HUDEP-2 (cell line): ENCODE measurements around the gene RALGAPA1.
"Not testable (repeated sequence)": the region's sequence is repeated elsewhere in the genome, so short reads cannot be mapped to it uniquely, and the experiment has no call there.

Source experiments
- DNase-seq, 76 experiments: peaks; one replicate each; lab custom pipeline; 2025; ENCODE audit not compliant: unreplicated experiment in 76 of 76; lab: John Stamatoyannopoulos, UW

RALGAPA1 gene

DNA sequence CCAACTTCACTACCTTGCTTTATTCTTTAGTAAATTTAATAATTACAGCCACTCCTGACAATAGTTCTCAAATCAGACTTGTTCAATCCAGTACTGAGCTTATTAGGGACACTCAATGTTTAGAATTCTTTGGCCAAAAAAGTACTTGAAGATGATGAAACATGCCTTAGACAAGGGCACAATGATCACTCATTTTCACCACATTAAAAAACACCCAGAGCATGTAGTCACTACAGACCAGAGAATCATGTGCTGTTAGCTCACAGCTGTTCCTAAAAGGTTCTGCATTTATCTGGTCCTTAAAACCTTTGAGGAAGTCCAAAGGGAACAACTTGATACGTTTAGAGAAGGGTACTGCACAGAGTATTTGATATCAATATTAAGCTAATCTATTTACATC lies 176.4 kb downstream of the RALGAPA1 start:
- no peak for DNase-seq

DNA sequence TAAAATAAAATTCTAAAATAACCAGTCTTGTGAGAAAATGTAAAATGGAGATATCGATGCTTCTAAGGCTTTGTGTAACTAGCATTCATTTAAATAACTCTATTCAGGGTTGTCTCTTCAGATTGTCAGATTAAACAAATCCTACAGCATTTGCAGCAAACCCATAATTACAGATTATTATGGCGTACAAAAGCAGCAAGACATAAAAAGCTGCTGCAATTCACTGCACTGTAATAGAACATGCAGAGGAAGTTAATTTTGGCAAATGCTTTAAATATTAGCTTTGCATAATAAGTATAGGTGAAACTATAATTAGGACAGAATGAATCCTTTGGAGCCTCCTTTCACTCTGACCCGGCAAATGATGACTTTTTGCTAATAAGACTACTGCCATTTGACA lies 176.8 kb downstream of the RALGAPA1 start:
- no peak for DNase-seq

DNA sequence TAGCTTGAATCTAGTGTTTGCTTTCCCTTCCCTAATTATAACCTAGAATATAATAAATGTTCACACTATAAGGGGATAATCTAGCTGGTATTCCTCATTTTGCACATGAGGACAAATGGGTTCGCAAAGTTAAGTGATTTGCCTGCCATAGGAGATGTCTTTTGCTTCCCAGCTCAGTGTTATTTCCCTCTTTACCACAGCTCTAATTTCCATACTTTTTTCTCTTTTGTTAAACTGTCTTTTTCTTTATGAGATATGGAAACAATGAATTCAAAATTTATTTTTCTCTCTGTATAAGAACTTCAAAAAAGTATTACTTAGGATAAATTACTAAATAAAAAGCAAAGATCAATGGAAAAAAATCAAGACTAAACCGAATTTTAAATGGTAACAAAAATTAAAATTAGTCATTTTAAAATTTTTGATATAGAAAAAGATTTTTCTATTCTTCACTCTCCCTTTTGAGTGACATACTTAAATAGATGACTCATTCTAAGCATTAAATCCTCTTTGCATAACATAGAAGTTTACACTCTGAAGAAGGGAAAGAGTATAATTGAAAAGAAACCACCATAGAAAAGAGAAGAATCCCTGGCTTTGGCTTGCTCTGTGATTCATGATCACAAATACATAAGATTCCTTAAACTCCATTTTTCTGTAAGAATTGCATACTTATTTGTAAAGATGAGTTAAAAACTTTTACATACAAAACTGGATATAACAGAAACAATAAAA lies 177.9 kb downstream of the RALGAPA1 start:
- DNase-seq: no peak

DNA sequence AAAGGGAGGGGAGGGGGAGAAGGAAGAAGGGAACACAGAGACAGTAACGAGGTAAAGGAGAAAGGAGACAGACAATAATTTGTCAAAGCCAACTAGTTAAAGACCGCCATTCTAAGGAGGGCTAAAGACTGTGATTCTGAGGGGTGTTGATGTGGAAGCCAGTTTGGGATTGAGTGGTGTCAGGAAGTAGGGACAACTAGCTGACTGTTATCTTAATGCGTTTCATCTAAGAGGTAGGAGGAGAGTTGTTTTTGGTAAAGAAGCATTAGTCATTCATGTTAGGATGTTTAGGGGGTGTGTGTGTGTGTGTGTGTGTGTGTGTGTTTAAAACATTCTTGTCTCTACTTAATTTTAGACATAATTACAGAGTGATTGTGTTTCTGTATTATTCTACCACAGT lies 180.1 kb downstream of the RALGAPA1 start:
- DNase-seq: no peak

DNA sequence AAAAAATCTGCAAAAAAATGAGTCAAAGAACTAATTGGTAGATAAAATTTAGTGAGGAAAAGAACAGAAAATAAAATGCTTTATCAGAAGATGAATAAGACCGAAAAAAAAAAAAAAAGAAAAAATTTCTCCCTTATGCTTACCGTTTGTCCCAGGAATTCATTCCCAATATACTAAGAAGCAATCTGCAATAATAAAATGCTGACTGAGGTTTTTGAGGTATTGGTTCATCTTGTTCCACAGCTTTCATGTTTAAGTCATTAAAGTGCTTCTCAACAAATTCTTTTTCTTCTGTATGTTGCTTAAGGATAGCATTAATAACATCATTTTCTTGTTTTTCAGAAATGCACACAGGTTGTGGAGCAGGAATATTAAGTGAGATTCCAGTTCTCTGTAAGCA lies 182.1 kb downstream of the RALGAPA1 start:
- not testable (repeated sequence) for DNase-seq

DNA sequence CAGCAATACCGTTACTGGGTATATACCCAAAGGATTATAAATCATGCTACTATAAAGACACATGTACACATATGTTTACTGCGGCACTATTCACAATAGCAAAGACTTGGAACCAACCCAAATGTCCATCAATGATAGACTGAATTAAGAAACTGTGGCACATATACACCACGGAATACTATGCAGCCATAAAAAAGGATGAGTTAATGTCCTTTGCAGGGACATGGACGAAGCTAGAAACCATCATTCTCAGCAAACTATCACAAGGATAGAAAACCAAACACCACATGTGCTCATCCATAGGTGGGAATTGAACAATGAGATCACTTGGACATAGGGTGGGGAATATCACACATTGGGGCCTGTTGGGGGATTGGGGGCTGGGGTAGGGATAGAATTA lies 187.1 kb downstream of the RALGAPA1 start:
- DNase-seq: not testable (repeated sequence)

DNA sequence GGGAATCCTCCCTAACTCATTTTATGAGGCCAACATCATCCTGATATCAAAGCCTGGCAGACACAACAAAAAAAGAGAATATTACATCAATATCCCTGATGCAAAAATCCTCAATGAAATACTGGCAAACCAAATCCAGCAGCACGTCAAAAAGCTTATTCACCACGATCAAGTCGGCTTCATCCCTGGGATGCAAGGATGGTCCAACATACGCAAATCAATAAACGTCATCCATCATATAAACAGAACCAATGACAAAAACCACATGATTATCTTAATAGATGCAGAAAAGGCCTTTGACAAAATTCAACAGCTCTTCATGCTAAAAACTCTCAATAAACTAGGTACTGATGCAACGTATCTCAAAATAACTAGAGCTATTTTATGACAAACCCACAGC lies 189.1 kb downstream of the RALGAPA1 start:
- DNase-seq: not testable (repeated sequence)

DNA sequence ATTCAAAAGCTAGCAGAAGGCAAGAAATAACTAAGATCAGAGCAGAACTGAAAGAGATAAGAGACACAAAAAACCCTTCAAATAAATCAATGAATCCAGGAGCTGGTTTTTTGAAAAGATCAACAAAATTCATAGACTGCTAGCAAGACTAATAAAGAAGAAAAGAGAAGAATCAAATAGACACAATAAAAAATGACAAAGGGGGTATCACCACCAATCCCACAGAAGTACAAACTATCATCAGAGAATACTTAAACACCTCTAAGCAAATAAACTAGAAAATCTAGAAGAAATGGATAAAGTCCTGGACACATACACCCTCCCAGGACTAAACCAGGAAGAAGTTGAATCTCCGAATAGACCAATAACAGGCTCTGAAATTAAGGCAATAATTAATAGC lies 189.6 kb downstream of the RALGAPA1 start:
- DNase-seq: not testable (repeated sequence)

DNA sequence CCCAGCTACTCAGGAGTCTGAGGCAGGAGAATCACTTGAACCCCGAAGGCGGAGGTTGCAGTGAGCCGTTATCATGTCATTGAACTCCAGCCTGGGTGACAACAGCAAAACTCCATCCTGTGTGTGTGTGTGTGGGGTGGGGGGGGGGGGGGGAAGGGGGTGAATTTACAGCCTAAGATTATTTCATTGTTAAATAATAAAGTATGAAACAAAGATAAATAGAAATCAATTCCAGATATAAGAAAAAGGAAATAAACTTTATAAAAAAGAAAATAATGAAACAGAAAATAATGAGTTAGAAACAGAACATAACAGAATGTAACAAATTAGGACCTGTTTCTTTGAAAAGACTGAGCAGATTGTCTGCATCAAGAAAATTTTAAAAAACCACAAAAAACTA lies 191.6 kb downstream of the RALGAPA1 start:
- DNase-seq: no peak

DNA sequence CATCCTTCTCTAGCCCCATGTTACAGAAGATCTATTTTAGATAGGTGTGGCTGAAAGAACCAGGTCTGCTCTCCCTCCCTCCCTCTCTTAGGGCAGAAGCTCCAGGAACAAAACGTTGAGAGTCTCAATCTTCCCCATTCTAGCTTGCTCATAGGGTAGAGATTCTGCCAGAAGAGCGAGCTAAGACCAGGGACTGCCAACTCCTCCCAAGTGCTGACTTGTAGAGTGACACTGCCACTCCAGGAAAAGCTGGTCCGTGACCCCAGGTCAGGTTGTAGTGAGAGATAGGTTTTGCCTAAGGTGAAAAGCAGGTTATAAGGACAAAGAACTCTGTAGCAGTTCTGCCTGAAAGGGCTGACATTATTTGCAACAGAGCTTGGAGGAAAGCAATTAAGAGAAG lies 201.7 kb downstream of the RALGAPA1 start:
- DNase-seq: no peak

DNA sequence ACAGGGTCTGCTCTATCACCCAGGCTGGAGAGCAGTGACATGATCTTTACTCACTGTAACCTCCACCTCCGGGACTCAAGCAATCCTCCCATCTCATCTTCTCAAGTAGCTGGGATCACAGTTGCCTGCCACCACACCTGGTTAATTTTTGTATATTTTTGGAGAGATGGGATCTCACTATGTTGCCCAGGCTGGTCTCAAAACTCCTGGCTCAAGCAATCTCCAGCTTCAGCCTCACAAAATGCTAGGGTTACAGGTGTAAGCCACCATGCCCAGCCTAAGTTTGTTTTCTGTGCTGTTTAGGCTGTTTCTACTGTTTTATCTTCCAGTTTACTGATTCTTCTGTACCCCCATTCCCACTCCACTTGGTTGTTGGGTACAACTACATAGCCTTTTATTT lies 208.8 kb downstream of the RALGAPA1 start:
- DNase-seq: no peak

DNA sequence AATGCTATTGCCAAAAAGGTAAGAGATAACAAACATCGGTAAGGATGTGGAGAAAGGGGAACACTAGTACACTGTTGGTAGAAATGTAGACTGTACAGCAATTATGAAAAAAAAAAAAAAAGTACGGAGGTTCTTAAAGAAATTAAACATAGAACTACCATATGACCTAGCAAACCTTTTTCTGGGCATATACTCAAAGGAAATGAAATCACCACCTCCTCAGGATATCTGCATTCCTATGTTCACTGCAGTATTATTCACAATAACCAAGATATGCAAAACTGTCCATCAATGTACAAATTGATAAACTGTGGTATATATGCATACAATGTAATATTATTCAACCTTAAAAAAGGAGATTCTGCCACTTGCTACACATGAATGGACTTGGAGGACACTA lies 214.5 kb downstream of the RALGAPA1 start:
- no peak for DNase-seq

DNA sequence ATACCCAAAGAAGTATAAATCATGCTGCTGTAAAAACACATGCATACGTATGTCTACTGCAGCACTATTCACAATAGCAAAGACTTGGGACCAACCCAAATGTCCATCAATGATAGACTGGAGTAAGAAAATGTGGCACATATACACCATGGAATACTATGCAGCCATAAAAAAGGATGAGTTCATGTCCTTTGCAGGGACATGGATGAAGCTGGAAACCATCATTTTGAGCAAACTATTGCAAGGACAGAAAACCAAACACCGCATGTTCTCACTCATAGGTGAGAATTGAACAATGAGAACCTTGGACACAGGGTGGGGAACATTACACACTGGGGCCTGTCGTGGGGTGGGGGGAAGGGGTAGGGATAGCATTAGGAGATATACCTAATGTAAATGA lies 221.7 kb downstream of the RALGAPA1 start:
- not testable (repeated sequence) for DNase-seq

DNA sequence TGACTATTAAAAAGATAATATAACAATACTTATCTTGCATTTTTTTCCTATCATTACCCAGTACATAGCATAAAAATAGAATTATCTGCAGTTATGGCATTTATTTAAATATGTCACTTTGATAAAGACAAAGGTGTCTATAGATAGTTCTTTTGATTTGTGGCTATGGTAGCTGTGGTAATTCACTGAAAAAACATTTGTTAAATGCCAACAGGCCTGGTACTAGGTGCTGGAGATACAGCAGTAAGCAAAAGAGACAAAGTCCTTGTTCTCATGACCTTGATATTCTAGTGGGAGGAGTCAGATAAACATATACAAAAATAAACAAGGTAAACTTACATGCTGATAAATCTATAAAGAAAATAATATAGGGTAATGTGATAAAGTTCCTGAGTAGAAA lies 230.5 kb downstream of the RALGAPA1 start:
- DNase-seq: no peak

DNA sequence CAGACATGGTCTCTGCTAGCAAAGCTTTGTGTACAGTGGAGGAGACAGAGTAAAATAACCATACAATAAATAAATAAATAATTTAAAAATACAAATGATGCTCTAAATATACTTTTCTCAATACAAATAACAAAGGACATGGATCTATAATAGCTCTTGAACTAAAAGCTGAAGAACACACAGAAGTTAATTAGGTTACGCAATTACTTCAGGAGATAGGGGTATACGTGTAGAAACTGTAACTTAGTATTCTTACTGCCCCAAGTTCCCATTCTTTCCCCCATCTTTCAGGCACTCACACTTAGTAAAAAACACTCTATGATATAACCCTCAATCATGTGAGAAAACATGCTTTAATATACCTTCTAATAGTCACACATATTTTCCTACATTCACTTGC lies 231.0 kb downstream of the RALGAPA1 start:
- no peak for DNase-seq

DNA sequence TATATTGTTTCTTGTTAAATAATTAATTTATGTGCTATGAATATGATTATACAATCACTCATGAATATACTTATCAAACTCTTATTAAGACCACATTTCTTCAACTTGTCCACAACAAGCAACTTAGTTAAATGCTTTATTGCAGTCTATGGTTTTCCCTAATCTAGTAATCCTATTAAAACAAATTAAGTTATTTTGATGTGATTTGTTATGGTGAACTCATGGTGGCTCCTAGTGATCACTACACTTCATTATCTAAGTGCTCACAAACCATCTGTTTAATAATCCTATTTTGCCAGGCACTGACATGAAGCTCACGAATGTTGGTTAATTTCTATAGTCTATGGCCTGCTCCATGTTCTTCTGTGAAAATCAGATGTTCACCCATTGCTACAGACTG lies 232.2 kb downstream of the RALGAPA1 start:
- no peak for DNase-seq

DNA sequence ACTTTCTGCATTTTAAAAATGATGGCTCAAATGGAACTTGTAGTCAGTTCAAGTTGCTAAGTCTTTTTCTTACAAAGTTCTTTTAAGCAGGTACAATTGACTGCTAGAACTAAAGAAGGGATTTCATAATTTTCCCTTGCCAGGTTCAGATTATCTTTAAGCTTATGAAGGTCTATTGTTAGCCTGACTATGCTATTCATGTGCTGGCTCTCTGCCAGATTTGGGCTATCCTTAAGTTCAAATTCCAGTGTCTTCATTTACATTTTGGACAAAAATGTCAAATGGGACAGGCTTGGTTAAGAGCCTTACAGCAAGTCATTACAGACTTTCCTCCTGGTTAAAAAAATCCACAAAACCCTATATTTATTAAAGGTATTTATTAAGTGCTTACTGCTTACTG lies 232.8 kb downstream of the RALGAPA1 start:
- peak in 1 of 76 experiments; percentile 2 for DNase-seq

DNA sequence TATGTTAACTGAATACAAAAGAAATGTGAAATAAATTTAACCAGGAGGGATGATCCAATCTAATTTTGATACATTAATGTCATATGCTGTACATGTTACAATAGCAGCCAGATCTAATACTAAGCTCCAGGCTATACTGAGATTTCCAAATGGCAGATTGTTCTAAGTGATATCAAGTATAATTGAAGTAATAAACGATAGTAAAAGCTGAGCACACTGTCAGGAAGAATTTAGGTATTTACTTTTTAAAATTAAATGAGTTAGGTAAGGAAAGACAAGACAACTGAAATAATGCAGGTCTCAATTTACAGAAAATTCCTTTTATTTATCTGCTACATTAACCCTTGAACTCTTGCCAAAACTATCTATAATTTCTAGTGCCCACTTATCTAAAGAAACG lies 235.2 kb downstream of the RALGAPA1 start:
- no peak for DNase-seq

DNA sequence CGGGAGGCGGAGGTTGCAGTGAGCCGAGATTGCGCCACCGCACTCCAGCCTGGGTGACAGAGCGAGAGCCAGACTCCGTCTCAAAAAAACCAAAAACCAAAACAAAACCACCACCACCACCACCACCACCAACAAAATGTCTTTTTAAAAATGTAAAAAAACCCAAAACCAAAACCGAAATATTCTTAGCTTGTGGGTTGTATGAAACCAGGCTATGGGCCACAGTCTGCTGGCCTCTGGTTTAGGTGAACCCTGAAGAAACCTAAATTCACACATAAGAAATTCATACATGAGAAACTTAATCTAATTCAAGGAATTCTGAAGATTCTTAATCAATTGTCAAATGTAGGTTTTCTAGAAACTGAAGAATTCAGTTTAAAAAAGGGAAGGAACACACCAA lies 237.5 kb downstream of the RALGAPA1 start:
- DNase-seq: no peak

DNA sequence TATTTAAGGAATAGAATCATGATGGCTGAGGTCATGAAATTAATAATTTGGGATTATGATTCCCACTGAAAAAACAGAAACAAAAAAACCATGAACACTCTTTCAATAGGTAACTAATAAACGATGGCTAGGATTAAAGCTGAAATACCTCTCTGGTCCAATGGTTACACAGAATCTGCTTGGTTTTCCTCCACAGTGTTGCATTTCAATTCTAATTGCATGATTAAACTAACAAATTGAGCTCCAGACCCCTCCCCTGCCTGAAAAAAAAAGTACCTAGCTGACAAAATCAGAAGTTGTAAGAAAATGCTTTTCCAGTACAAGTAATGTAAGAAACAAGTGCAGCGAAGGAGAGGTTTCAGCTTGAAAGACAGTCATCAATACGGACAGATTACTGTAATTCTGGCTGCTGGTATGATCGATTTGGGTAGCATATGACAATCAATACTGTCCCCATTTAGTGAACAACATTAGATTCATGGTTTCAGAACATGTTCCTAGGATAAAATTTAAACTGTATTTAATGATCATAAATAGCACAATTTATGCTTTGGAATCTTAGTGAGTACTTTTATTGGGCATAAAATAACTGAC lies 243.1 kb downstream of the RALGAPA1 start:
- no peak for DNase-seq

DNA sequence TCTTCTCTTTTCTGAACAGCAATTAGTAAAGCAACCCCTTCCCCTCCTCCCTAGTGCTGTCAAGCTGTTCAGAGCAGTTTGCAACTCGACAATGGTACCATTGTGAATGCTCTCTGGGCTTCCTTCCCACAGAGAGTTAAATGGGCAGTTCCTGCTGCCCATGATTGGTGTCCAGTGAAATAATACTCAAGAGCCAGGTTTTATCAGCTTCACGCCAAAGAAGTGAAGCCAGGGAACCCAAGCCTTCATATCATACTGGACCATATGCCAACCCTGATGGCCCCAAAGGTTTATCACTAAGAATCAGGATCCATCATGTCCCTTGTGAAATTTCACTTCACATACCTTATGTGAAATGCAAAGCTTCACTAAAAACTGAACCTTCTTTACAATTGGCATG lies 250.4 kb downstream of the RALGAPA1 start:
- DNase-seq: peak in 16 of 76 experiments; percentile 4 to 39 (median 20)

DNA sequence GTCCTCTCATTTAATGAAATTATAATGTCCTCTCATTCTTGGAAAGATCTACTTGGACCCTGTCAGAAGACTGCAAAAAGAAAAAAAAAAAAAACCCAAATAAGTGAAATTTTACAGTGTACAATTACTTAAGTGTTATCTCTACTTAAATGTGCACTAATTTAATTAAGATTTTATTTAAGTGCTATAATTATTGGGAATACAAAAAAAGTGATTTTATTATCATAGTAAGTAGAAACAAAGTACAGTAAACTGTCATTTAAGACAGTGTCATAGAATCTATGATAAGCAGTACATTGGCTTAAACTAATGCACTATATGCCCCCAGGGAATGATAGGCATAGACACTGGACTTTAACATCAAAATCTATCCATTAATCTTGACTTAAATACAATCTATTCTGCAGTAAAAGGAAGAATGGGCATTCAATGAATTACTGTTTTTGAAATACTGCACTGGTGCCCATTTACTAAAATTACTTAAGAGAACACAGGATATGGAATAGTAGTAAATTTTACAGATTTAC lies 251.8 kb downstream of the RALGAPA1 start:
- DNase-seq: no peak
